Occipital lobe (tissue), 2 donors: ENCODE results near the gene TERT. TPM values are rescaled to one million over a fixed set of nuclear protein-coding genes. Genes with fewer than 3 reads are reported as not detected.
"Not testable (repeated sequence)": the region's sequence is repeated elsewhere in the genome, so short reads cannot be mapped to it uniquely, and the experiment has no call there.

ENCODE experiments used
- DNase-seq: peaks from one replicate; lab custom pipeline; 2025; lab: John Stamatoyannopoulos, UW
- total RNA-seq: library from RNA; depleted of rRNA; stranded (reverse); fragments of >200 nt; gene quantifications from one replicate; pipeline ENCODE4 v1.2.3, GENCODE V29; 2014

The TERT gene
- total RNA-seq, 1 donor from 2014 or later, result not detected

DNA sequence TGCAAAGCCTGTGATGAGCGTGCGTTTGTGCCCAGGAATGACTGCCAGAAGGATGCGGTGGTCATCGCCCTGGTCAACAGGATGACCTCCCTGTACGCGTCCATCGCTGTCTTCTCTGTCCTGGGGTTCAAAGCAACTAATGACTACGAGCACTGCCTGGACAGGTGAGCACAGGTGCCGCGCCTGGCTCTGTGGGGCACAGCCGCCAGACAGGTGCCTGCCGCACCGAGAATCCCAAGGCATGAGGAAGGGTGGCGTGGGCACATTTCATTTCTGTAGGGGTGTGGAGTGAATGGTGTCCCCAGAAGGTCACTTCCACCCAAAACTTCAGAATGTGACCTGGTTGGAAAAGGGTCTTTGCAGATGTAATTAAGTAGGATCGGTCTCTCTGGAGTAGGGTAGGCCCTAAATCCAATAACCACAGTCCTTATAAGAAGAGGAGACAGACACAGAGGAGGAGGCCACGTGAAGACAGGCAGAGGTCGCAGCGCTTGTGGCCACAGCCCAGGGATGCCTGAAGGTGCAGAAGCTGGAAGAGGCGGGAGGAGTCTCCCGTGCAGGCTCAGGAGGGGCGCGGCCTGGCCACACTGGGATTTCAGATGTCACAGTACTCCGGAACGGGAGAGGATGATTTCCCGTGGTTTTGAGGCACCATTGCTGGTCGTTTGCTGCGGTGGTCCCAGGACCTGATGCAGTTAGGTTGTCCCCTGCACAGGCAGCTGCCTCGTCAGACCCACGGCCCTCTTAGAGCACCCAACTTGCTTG lies 54.2 kb downstream of the TERT start:
- no peak for DNase-seq

DNA sequence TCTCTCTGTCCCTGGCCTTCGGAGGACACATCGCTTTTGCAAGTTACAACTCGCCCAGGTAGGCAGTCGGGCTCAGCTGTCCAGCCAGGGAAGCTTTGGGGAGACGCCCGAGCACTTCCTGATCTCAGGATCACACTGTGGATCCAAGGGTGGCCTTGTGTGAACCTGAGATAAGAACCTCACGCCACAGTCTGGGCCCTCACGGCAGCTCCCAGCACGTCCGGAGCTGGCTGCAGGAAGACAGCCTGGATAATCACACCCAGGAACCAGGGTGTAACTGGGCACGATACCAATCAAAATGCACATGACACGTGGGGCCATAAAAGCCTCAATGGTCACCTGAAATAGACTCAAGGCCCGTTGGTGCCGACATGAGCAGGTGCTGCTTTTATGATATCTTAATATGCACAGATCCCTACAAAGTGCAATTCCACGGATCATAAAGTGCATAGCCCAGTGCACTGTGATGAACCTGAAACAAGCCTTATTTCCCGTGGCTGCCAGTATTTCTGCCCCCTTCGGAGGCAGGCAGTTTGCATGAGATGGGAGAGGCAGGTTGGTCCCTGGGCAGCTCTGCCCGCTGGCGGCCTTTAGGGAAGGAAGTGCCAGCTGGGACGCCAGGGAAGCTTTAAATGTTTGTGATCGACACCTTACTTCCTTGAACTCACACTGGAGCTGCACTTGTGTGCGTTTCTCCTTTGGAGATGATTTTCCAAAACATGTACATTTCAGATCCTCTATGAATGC lies 55.2 kb downstream of the TERT start:
- DNase-seq, result no peak

- DNase-seq, result no peak
Measured at GRCh38 chr5:1235838-1236237, 59.0 kb downstream of the TERT start.

DNA sequence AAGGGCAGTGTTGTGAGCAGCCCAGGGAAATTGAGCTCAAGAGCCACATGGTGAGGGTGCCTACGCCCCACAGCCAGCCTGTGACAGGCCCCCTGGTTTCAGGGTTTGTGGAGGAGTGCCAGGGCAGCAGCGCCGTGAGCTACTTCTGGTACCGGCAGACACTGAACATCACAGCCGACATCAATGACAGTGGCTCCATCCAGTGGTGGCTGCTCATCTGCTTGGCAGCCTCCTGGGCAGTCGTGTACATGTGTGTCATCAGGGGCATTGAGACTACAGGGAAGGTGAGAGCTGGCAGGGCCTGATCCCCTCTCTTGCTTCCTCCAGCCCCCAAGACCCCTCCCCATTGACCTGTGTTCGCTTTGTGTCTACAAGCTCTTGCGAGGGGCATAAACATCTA lies 59.5 kb downstream of the TERT start:
- no peak for DNase-seq

GRCh38 chr5:1232780-1233179 lies 62.1 kb downstream of the TERT start:
- no peak for DNase-seq

DNA sequence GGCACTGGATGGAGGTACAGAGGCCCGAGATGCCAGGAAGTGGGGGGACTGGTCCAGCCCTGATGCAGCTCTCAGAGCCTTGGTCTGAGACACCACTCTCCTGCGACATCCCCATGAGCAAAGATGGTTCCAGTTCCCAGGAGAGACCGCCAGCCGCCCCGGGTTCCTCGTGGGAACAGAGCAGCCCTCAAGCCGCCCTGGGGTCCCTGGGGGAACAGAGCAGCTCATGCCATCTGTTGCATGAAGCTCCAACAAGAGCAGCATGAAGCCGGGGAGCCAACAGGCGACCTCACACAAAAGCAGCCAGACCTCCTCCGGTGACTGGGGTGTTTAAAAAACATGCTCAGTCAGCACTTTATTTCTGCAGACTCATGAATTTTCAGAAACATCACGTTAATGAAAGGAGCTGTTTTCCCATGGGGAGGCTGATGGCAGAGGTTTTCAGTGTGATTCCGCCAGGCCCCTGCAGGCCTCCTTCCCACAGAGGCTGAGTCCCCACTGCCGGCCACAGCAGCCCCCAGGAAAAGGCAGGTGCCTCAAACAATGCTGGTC lies 63.4 kb downstream of the TERT start:
- no peak for DNase-seq

DNA sequence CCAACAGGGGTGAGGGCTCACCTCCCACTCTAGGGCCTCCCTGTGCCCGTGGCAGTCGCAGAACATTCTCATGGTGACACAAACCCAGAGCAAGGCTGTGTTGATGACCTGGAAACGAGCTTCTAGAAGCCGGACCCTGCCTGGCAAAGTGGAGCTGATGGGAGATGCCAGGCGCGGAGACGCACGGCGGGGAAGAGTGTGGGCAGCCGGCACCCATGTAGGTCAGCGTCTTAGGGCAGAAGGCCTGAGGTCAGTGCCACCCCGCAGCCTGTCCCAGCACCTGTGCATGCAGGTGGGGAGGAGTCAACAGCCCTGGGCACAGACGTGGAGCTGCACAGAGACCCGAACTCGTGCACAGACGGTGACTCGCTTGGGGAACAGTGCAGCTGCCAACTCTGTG lies 64.3 kb downstream of the TERT start:
- DNase-seq, result no peak

- DNase-seq, result no peak
Measured at GRCh38 chr5:1229822-1230221, 65.0 kb downstream of the TERT start.

- not testable (repeated sequence) for DNase-seq
Measured at GRCh38 chr5:1229023-1229422, 65.8 kb downstream of the TERT start.

GRCh38 chr5:1228120-1228519 lies 66.7 kb downstream of the TERT start:
- no peak for DNase-seq

DNA sequence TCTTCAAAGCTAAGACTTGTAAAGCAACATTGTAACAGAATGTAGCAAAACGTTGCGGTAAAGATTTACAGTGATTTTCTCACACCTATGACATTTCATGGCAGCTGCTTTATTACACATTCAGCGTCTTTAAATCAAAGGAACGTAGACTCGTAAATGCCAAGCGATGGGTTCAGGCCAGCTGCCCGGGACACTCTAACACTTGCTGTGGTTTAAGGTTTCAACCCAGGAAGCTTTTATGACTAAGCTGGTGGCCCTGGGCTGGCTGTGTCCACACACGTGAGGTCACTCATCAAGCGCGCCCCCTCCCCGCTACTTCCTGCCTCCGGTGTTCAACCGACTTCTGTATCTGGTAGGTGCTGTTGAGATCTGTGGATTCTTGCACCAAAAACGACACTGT lies 67.2 kb downstream of the TERT start:
- DNase-seq, result no peak

DNA sequence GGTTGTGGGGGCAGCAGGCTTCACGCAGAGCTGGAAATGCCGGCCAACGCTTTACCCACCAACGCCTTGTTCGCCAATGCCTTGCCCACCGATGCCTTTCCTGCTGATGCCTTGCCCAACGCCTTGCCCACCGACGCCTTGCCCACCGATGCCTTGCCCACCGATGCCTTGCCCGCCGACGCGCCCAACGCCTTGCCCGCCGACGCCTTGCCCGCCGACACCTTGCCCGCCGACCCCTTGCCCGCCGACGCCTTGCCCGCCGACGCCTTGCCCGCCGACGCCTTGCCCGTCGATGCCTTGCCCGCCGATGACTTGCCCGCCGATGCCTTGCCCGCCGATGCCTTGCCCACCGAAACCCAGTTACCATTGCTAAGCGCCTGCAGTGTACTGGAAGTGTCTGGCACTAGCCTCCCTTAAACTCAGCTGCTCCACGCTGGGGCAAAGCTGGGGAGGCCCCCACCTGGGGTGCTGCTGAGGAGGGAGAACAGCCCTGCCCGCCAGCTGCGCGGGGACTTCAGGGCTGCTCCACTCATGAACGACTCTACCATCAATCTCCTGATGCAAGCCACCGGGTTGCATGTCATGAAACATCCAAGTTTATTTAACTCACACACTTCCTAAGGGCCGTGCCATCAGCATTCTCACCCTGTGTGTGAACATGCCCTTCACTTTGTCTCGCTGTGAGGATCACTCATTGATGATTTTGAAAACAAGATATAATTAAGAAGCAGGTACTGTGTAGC lies 67.9 kb downstream of the TERT start:
- DNase-seq, result no peak

DNA sequence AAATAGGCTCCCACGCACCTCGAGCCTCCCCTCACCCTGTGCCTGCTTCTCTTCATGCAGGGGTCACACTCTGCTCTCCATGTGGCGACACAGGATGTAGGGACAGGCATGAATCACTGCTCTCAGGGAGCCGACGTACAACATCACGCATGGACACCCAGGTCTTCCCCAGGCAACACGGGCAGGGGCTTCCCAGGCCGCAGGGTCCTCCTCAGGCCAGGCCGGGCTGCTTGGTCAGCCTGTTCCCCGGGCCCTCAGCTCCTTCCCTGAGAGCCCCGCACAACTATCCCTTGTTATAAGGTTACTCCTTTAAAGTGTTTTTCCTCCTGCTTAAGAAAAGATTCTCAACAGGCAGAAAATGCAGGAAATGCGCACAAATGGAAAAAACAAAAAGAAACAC lies 68.6 kb downstream of the TERT start:
- no peak for DNase-seq

GRCh38 chr5:1225081-1225480 lies 69.8 kb downstream of the TERT start, which contains the start of gene SLC6A18:
TSS of gene SLC6A18 (plus strand) at chr5:1225381. CDS start at chr5:1225478, 97 bp downstream.
- DNase-seq, result no peak

GRCh38 chr5:1224631-1225030 lies 70.2 kb downstream of the TERT start:
- no peak for DNase-seq

DNA sequence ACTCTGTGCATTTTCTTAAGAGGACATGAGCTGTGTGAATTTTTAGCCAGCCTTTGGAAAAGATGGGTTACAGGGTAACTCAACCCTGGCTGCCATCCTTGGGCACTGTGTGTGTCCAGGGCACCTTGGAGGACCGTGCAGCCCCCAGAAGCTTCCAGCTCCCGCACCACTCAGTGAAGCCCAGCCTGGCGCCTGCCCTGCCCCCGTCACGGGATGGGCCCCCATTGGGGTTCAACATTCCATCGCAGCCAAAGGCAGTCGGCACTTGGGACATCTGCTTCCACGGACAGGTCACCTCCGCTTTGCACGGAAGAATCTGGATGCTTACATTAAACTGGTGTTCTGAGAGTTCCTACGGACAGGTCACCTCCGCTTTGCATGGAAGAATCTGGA lies 71.6 kb downstream of the TERT start:
- DNase-seq, result no peak

DNA sequence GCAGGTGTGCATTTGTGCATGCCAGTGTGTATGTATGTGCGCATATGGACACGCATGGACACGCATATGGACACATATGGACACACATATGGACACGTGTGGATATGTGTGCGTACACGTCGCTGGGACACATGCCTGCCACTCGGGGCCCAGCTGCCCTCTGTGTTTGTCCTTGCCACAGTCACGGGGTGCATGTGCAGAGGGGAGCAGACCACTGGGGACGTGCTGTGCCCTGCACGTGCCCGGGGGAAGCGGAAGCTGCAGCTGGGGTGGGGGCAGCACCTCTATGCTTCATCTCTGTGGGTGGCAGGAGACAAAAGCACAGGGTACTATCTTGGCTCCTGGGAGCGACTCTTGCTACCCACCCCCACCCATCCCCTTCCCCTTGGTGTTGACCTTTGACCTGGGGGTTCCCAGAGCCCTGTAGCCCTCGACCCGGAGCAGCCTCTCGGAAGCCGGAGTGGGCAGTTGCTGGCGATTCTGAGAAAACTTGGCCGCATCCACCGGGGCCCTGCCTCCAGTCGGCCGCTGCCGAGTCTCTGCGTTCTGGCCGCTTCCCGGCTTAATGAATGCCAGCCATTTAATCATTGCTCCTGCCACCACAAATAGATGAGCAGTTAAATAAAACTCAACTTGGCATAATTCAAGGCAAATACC lies 72.1 kb downstream of the TERT start:
- DNase-seq, result no peak

- DNase-seq, result no peak
Measured at GRCh38 chr5:1222147-1222546, 72.7 kb downstream of the TERT start.

GRCh38 chr5:1221721-1222120 lies 73.1 kb downstream of the TERT start:
- DNase-seq, result no peak

DNA sequence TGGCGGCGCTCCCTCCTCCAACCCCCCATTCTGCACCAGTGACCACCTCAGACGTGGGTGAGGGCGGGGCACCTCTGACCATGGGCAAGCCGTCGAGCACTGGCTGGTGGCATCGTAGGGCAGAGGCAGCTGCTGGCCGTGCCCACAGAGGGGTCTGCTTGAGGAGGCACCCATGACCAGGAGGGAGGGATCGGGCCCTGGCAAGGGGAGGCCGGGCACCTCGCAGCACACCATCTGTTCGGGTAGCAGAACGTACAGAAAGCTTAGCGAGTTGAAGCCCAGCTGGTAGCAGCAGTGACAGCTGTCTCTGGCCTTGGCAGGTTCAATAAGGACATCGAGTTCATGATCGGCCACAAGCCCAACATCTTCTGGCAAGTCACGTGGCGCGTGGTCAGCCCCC lies 74.0 kb downstream of the TERT start:
- DNase-seq, result no peak

- no peak for DNase-seq
Measured at GRCh38 chr5:1220351-1220750, 74.5 kb downstream of the TERT start.

DNA sequence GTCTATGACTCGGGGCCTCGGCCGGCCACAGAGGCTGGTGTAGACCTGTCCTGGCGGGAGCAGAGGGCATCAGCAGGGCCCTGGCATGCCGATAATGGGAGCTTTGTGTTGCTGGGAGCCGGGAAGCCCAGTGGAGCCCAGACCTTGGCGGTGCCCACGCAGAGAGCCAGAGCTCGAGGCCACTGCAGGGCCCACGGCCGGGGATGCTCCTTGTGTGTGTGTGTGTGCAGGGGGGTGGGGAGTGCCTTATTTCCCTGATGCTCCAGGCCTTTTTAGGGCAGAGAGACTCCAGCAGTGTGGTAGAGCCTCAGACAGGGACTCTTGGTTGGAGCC lies 75.1 kb downstream of the TERT start:
- no peak for DNase-seq
